ENCODE data around the gene POLR1A.

POLR1A gene

DNA sequence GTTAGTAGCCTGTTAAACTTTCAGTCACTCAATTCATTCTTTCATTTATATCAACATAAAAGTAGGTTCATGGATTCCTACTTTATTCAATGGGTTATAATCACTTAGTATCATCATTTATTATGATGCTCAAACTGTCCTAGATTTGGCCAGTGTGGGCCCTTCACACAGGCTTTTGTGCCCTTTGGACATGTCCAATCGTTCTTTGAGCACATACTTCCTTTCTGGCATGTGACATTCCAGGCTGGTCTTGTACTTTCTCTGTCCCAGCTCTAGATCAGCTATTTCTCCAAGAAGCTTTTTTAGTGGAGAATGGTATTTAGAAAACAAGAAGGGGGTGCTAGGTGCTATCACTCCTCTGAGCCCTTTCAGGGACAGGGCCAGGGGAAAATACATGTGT lies 11.5 kb downstream of the POLR1A start:
- no peak for DNase-seq

DNA sequence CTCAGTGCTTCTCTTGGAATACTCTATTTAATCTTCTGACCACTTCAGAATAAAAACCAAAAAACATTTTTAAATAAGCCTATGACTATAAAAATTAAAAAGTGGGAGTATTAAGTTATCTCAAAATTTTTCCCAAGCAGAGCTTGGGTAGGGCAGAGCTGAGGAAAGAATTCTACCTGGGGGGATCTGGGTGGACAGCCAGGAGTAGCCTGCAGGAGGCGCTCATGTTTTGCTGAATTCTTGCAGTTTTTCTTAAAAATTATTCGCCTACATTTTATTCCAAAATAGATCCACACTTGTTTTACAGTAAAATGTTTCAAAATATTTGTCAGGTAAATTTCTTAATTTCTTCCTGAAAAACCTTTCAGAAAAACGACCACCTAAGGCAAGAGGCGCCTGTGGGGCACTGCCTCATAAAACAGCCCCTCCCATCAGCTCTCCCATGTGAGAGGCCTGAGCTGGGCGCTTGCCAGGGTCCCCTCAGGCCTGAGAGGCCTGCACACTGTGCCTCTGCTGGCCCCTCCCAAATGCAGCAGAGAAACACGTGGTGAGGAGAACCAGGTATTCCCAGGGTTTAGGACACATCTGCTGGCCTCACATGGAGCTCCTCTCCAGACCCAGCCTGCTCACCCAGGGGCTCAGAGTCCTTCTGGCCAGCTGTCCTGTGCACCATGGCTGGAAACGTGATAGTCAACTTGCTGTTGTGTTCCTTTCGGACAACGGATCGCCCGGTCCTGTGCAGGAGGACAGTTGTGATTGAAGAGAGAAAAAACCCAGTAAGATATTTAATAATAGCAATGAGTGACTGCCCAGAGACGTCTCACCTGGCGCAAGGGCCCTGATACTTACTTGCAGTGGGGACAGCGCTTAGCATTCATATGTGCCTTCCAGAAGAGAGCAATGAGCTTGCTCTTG lies 17.5 kb downstream of the POLR1A start:
- DNase-seq: no peak

DNA sequence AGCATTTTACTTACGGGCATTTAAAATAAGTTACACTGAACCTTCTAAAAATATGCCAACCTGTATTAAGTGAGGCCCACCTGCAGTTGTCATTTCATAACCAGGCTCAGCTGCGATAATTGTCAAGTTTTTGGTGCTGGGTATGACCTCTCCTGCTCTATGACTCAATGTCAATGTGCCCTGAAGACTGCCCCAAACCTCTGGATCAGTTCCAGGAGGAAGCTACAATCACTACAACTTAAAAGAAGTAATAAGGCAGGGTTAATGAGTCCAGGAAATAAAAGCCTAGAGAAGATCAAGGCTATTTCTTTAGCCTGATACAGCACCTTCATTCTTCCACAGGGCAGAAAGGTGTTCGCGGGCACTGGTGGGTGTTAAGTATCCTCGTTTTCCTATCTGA lies 22.9 kb downstream of the POLR1A start:
- no peak for DNase-seq

DNA sequence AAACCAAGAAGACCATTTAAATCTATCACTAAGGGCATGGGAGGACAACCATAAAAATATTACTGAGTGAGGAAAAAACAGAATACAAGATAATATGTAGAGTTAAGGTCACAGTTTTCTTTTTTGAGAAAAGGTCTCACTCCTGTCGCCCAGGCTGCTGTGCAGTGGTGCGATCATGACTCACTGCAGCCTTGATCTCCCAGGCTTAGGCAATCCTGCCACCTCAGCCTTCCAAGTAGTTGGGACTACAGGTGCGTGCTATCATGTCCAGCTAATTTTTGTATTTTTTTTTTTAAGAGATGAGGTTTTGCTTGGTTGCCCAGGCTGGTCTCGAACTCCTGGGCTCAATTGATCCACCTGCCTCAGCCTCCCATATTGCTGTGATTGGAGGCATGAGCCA lies 24.0 kb downstream of the POLR1A start:
- no peak for DNase-seq

DNA sequence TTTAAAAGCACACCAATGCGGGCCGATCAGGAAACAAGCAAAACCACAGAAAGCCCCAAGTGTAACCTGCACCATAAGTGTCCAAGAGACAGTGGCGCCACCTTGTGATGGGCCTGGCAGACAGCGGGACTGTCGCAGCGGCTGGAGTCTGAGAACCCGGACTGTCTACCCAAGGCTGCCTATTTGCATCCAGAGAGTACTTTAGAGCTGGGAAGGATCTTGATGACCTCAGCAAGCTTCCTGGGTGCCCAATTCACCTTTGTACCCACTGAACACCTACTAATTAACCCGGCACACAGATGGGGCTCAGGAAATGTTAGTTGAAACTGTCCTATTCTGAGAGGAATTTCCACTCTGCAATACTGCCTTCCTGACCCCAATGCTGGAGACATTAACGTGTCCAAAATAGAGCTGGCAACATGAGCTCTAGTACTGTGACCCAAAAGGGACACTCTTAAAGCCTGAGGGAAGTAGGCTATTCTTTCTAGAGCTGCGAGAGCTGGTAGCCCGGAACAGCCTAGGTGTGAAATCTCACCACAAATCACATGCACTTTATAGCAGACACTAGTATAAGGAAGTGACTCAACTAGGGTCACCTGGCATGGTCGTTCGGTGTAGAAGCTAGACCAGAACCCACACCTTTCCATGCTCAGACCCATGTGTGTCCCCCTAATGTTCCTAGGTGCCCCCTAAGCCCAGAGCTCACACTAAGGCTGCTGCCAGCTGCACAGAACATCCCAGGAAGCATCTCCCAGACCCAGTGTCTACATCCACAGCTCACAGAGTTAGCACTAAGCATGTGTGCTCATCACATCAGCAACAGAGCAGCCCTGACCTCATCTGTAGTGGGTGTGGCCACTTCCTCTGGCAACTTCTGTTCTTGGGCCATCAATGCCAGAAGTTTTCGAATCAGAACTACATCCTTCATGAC lies 25.4 kb downstream of the POLR1A start:
- peak; percentile 81 for DNase-seq

DNA sequence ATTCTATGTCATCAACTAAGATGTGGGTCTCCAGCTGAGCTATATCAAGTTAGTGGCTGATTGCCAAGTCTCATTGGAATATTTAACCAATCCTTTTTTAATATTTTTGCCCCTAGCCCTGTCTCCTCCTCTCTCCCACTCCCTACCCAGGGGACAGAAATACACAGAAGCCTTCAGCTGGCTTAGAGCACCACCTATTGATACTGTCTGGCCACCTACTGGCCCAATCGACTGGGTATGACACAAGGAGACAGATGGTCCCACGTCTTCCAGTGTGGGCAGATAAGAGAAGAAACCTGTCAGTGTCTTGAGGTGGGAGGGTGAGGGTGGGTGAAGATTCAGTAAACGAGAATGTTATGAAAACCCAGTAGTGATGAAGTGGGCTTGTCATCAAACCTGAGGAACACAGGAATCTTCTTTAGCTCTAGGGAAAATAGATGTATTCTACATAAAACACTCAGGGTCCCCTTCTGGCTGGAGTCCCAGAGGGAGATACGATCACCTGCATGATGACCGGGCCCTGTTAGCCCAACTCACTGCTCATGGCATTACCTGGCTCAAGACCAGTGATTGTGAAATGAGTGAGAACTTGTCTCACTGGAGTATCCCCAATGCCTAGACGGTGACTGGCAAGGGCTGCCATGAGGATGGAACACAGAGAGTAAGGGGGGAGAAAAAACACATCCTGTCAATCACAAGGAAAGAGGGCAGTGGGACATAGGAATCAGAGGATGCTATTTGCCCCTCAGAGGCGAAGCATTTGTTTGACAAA lies 26.7 kb downstream of the POLR1A start:
- no peak for DNase-seq

DNA sequence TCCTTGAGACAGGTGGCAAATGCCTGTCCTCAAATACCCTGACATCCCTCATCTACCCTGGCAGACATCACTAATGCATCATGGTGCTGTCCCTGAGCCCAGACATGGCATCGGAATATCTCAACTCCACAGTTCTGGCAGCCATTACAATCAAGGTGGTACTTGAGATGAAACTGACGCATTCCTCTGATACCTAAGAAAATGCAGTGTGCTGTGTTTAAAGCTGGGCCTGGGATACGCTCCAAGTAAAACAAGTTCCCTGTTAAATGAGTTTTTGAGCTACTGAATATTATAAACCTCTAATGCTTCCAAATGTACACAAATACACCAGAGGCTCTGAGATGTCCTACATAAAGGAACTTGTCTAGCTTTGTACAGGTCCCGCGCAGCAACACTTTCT lies 29.8 kb downstream of the POLR1A start:
- no peak for DNase-seq

DNA sequence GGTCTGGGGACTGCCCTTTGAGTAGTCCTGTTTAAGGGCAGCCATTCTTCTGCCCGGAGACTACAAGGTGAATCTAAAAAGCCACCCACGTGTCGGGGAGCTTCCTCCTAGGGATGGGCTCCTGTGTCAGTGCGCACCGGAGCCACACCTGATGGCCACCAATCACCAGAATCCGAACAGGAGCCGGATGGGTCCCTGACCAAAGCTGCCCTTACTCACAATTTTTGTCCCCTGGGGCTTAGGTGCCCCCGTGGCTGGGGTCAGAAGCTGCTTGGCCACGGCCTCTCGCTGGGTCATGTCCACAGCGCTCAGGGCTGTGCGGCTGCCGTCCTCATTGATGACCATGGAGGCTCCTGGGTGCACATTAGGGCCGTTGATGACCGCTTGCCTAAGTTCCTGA lies 30.9 kb downstream of the POLR1A start:
- DNase-seq: no peak

DNA sequence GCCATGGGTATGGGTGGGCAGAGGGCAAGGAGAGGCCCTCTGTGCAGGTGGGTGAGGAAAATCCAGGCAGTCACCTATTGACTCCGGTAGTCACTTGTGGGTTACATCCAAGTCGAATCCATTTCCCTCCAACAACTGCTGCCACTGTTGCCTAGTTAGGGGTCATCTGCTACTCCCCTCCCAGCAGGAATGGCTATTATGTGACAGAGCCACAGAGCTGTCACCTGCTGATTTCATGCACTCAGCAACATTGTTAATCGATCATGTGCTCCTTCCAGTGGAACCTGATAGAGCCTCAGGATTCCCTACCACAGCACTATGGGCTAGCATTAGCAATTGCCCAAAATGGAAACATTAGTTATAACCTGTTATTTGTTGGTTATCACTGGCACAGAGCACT lies 31.4 kb downstream of the POLR1A start:
- DNase-seq: no peak

DNA sequence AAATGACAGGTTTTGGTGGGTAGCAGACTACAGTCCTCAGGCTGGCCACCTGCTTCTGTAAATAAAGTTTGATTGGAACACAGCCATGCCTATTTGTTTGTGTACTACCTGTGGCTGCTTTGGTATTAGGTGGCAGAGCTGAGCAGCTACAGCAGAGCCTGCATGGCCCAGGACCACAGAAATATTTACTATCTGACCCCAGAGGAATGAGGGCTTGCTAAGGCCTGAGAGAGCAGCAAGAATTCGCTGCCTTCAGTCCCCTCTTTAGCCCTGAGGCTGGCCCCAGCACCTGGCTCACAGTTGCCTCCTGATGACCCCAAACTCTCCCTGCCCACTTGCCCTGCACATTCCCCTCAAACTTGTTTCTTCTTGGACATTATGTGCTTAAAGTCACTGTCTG lies 32.5 kb downstream of the POLR1A start:
- no peak for DNase-seq

DNA sequence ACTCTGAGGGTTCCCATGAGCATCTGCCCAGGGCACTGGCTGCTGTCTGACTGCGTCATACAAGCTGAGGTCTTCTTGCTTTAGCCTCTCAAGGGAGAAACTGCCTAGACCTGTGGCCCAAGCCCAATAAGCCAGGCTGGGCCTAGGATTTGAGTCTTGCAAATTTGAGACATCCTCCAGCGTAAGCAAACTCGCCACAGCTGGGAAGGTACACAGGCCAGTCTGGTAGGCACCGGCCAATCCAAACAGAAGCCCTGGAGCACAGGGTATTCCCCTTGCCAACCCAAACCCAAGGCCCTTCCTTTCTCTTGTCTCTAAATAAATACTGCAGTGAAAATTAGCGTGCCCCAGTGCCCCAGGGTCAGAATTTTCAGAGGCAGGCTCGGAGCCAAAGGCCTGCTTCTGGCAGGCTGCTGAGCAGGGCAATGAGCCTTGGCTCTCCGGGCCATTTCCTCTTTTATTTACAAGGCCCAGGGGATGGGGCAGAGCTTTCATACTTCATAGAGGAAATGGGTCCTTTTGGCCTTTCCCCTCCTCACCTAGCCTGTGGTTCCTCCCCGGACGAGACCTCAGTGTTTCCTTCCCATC lies 33.3 kb downstream of the POLR1A start:
- DNase-seq: no peak

DNA sequence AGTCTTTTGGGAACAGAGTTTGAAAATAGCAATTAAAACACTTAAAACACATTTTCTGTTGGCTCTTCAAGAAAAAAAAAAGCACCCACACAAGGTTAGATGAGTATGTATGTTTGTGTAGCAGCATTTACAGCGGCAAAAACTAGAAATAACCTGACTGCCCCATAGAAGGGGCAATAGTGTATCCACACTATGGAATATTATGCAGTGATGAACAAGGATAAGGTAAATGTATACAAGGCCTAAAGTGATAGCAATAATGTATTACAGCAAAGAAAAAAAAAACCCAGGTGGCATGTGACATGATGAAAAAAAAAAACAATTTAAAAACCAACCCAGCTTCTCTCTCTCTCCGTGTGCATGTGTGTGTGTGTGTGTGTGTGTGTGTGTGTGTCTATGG lies 34.8 kb downstream of the POLR1A start:
- DNase-seq: no peak

DNA sequence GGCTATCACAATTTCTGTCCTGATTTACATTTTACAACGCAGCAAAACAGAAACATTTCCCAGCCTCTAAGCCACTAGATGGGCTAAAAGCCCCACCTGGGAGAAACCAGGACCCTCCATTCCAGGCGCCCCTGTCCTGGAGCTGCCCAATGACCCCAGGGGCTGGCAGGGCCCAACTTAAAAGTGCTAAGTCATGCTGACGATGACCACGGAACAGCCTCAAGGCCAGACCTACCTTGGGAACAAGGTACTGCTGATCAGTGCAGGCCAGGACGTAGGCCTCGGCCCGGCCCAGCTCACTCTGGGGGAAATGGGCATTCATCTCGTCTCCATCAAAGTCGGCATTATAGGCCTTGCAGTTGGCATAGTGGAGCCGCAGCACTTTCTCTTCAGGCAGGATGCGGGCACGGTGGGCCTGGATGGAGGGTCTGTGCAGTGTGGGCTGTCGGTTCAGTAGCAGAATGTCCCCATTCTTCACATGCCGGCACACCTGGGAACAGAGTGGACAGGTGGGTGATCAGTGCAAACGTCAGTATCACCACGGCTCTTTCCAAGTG lies 35.8 kb downstream of the POLR1A start:
- DNase-seq: no peak

DNA sequence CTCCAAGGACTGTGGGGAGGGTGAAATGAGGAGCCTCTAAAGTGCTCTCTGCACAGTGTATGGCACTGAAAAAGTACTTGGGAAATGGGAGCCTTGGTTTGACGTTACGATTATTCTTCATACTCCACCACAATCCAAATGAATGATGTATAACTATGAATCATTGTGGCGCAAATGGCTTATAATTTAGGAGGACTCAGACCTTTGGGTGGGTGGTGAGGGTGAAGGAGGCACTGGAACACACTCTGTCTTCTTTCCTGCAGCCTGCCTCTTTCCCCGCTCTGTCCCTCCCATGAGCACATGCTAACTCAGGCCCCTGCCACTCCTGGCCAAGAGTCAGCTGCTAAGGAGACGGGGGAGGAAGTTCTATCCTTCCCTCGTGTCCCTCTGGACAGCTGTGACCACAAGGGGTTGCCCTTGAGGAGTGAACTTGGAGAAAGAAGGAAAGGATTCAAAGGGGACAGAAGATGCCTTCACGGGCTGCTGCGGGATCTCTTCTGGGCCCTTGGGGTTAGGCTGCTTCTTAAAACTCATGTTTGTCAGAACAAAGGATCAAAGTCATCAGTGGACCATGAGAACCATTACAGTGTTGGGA lies 36.5 kb downstream of the POLR1A start:
- DNase-seq: no peak

DNA sequence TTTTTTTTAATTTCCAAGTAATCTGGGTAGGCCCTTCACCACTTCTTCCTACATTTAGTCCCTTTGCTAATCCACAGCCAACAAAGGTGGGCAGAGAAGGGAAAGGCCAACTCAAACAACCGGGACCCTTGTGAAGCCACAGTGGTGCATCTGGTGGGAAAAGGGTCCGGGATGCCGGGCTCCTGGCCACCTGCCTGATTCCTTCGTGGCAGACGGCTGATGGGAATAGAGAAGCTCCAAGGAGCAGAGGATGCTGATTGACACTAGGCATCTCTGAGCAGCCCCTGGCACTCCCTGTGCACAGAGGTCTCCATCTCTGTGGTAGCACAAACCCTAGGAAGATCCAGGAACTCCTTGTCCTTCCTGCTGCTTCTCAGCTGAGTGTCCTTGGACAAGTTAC lies 37.0 kb downstream of the POLR1A start:
- no peak for DNase-seq

DNA sequence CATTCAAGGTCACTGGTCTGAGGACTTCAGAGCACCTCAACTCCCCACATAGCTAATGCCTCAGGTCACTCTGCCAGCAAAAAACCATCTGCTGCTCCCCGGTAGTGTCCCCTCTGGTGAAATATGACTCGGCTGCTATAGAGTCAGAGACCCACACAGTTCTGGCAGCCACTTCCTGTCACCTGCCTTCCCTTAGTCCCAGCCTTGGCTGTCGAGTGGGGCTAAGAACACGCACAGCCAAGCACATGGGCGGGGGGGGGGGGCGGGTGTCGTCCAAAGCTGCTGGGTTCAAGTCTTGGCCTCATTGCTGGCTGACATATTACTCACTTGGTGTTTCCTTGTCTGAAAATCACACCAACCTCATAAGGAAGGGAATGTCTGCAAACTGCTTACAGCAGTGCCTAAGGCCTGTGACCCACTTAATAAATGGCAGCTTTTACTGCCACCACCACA lies 37.5 kb downstream of the POLR1A start:
- DNase-seq: peak; percentile 32

DNA sequence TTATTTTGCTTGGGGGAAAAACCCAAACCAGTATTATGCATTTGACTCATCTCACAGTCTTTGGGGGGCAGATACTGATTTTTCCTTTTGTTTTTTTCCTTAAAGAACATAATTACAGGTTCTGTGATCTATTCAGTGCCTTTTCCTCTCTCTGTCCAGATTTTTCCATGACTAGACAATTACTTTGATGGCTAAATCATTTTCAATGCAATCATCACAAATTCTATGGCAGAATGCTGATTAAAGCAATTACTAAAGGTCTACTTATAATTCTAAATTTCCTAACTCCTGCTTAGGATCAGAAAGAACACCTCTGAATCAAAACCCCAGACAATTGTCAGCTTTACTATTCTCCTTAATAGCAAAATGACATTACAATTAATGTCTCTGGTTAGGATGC lies 38.8 kb downstream of the POLR1A start:
- no peak for DNase-seq

DNA sequence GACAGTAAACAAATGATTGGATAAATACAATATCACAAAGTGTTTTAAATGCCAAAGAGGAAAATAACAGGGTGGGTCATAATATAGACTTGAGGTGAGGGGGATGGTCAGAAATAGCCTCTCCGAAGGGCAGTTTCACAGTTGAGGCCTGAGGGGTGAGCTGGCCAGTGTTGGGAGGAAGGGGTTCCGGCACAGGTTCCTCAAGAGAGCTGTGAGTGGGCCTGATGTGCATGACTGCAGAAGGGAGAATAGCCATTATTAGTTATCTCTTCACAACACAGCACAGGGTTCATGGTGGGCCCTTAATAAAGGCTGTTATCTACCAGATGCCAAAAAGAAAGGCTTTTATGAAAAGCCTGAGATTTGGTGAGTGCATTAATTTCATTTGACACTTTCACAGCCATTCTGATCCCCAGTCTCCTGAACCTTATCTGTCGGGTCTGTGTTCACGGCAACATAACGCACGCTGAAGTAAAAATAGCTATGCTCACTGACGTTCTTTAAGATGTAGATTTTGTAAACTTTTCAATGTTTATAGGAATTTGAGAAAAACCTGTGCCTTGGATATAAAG lies 39.6 kb downstream of the POLR1A start:
- no peak for DNase-seq

DNA sequence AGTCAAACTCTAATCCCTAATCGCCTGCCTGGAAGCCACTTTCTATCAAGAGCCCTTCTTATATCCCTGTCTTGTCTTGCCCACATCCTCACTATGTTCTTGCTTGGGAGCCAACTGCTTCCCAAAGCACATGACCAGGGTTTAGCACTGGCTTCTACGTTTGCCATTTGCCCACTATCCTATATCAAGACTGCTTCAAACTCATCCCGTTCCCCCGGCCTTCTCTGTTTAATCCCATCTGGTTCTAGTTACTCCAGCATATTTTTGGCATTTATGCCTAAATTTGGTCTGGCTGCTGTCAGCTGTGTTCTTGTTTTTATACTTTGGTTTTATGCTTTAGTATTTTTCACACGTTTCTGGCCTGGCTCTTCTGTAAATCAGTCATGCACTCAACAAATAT lies 40.2 kb downstream of the POLR1A start:
- DNase-seq: no peak

DNA sequence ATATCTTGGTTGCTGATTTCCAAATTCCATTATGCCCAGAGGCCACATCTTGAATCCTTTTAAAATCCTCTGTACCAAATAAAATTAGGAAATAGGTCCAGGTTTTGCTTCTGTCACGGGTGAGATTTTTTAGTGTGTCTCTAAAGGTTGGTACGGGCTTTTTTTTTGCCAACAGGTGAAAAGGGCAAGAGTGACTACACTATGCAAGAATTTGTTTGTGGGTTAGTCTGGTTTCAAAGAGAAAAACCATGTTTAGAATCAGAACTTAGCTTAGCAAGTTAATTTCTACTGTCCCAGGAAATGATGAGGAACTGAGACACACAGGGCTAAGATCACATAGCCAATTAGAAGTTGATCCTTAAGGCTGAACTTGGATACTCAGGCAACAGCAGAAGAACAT lies 41.7 kb downstream of the POLR1A start:
- DNase-seq: no peak

DNA sequence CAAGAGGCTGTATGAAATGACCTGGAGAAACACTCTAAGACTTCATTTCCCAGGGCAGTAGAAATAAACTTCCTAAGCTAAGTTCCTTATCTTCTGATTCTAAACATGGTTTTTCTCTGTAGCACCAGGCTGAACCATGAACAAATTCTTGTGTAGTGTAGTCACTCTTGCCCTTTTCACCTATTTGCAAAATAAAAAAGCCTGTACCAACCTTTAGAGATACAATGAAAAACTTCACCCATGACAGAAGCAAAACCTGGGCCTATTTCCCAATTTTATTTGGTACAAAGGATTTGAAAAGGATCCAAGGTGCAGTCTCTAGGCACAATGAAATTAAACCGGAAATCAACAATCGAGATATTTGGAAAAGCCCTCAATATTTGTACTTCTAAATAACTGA lies 43.6 kb downstream of the POLR1A start:
- DNase-seq: no peak

Measured in effector CD4-positive, alpha-beta T cell (primary cell).